GM12878 (cell line): Measurements from ENCODE around the gene SHROOM4. TPM values are rescaled to one million over a fixed set of nuclear protein-coding genes. Genes with fewer than 3 reads are reported as not detected.
A peak's percentile ranks its signal among the peaks of the same experiment; 100 is the strongest.

ENCODE experiments used
- ATAC-seq: fragments of 200-7000 bp; cut with Tn5 transposase; 3 replicates; pipeline ENCODE4 v1.9.1; 2020; ENCODE audit warnings: mild to moderate bottlenecking, moderate library complexity
- BruUV-seq: library from RNA; stranded (reverse); fragments of 400-500 nt; replicated peaks from 2 replicates; lab custom pipeline; 2021; lab: Mats Ljungman, UMichigan
- CTCF ChIA-PET: fragments of 300-600 bp; sonication (Branson Sonifier 250); formaldehyde crosslinking; extraction: SDS; loops from one replicate; lab custom pipeline; 2021; ENCODE audit warnings: inconsistent platforms; lab: Yijun Ruan, JAX
- POLR2A ChIA-PET: fragments of 350-600 bp; formaldehyde crosslinking; extraction: SDS; loops from one replicate; lab custom pipeline; 2021; ENCODE audit warnings: inconsistent platforms; lab: Charles Lee
- RAD21 ChIA-PET: fragments of 300-600 bp; sonication (Branson Sonifier 250); formaldehyde crosslinking; loops from one replicate; lab custom pipeline; 2023; ENCODE audit warnings: antibody characterized with exemption; ENCODE audit not compliant: unreplicated experiment; lab: Charles Lee
- SMC1A ChIA-PET: fragments of 300-600 bp; sonication (Branson Sonifier 250); formaldehyde crosslinking; loops from one replicate; lab custom pipeline; 2023; ENCODE audit not compliant: unreplicated experiment, uncharacterized antibody; lab: Charles Lee
- DNase-seq: peaks from one replicate; pipeline ENCODE4 v3.0.0-alpha.2; 2011; ENCODE audit warnings: low read depth, low spot score
- FAIRE-seq: peaks from 3 replicates; lab custom pipeline; 2011; peaks lifted over from hg19 to GRCh38; lab: Jason Lieb, UNC
- H2AFZ ChIP-seq: 2 replicates; pipeline ENCODE4 v1.6.0; 2011; ENCODE audit warnings: low read depth, low read length, control low read depth; ENCODE audit not compliant: control insufficient read depth
- H3K27ac ChIP-seq: 2 replicates; pipeline ENCODE4 v1.5.1; 2011; ENCODE audit warnings: control low read depth; ENCODE audit not compliant: control insufficient read depth, insufficient read depth
- H3K27me3 ChIP-seq, 2 experiments: replicated peaks in 1 of 2; 2 replicates each; pipeline versions ENCODE4 v1.6.0 to v1.6.1; 2011; ENCODE audit warnings: low read length in 1 of 2; ENCODE audit not compliant: control insufficient read depth in 2 of 2, insufficient read depth in 2 of 2
- H3K36me3 ChIP-seq, 2 experiments: 2 replicates each; pipeline ENCODE4 v1.5.1; 2011; ENCODE audit warnings: low read length in 1 of 2; ENCODE audit not compliant: control insufficient read depth in 2 of 2, insufficient read depth in 2 of 2
- H3K4me1 ChIP-seq: 2 replicates; pipeline ENCODE4 v1.6.1; 2011; ENCODE audit warnings: mild to moderate bottlenecking, low read length, moderate library complexity, mixed read lengths; ENCODE audit not compliant: control insufficient read depth, insufficient read depth
- H3K4me2 ChIP-seq: 2 replicates; pipeline ENCODE4 v1.6.0; 2011; ENCODE audit warnings: control low read depth; ENCODE audit not compliant: control insufficient read depth, insufficient read depth
- H3K4me3 ChIP-seq: fragments of 200-600 bp; sonication (generic); 2 replicates; pipeline ENCODE4 v1.5.1; 2016
- H3K79me2 ChIP-seq: 2 replicates; pipeline ENCODE4 v1.6.0; 2011; ENCODE audit warnings: low read length; ENCODE audit not compliant: control insufficient read depth, insufficient read depth
- H3K9ac ChIP-seq: 2 replicates; pipeline ENCODE4 v1.8.0; 2011; ENCODE audit warnings: low read length, control low read depth, mixed read lengths; ENCODE audit not compliant: control insufficient read depth, insufficient read depth
- H3K9me3 ChIP-seq: replicated peaks from 3 replicates; pipeline ENCODE4 v1.5.1; 2011; ENCODE audit warnings: mild to moderate bottlenecking, low read length; ENCODE audit not compliant: control insufficient read depth, insufficient read depth
- H4K20me1 ChIP-seq: 2 replicates; pipeline ENCODE4 v1.6.0; 2011; ENCODE audit not compliant: control insufficient read depth, insufficient read depth
- BACH1 ChIP-seq: fragments of 450-650 bp; IDR thresholded peaks from 2 replicates; pipeline ENCODE4 v1.6.1; 2017; ENCODE audit warnings: mild to moderate bottlenecking, borderline replicate concordance
- BMI1 ChIP-seq: fragments of 450-650 bp; IDR thresholded peaks from 2 replicates; pipeline ENCODE4 v1.6.1; 2016; ENCODE audit warnings: mild to moderate bottlenecking, moderate library complexity, borderline replicate concordance
- CEBPB ChIP-seq, 2 experiments: fragments of 150-350 bp in 1 of 2; IDR thresholded peaks; 2 replicates each; pipeline ENCODE4 v1.6.1; 2012 to 2014; ENCODE audit warnings: low read depth in 2 of 2, low read length in 2 of 2, borderline replicate concordance in 1 of 2, inconsistent platforms in 1 of 2
- MEF2B ChIP-seq: fragments of 450-650 bp; IDR thresholded peaks from 2 replicates; pipeline ENCODE4 v1.6.1; 2018; ENCODE audit warnings: mild to moderate bottlenecking, moderate library complexity; ENCODE audit not compliant: partially characterized antibody, poor library complexity, severe bottlenecking
- NFIC ChIP-seq: IDR thresholded peaks from 2 replicates; pipeline ENCODE4 v1.6.1; 2012; ENCODE audit warnings: low read depth, mild to moderate bottlenecking, inconsistent platforms, low read length, moderate library complexity
- SUZ12 ChIP-seq: fragments of 200-600 bp; sonication (generic); IDR thresholded peaks from one replicate; pipeline ENCODE4 v1.6.1; 2018; ENCODE audit warnings: antibody characterized with exemption, mild to moderate bottlenecking; ENCODE audit not compliant: unreplicated experiment
- ZBED1 ChIP-seq: IDR thresholded peaks from 2 replicates; pipeline ENCODE4 v1.6.1; 2016; ENCODE audit warnings: borderline replicate concordance
- WGBS: methylation state at CpG from one replicate; pipeline ENCODE4 v1.1.6; 2016; ENCODE audit warnings: low lambda C conversion rate; ENCODE audit not compliant: insufficient replicate concordance, insufficient coverage; ENCODE audit errors: missing lambda C conversion rate; 5-methylcytosine and 5-hydroxymethylcytosine counted together
- in situ Hi-C: fragments of 300-500 bp; cut with MboI; formaldehyde crosslinking; loops from 9 replicates; pipeline ENCODE4 v1.14.3; 2018; ENCODE audit warnings: mixed read lengths
- intact Hi-C: fragments of 100-400 bp; cut with micrococcal nuclease; formaldehyde crosslinking; loops from one replicate; pipeline ENCODE4 v1.14.2; 2022; ENCODE audit not compliant: unreplicated experiment
- polyA plus RNA-seq, 11 experiments: library from polyadenylated mRNA; depleted of rRNA in 4 of 11; unstranded in 6 of 11; stranded (reverse) in 5 of 11; fragments of >200 nt; fragmentation: Nextera tagmentation in 4 of 11; fragmentation: Illumina TruSeq in 1 of 11; extraction: Ambion mirVana in 4 of 11; extraction: Trizol in 1 of 11; gene quantifications; 1 replicate in 1 of 11; 2 replicates in 10 of 11; pipeline versions ENCODE4 v1.2.1 to v1.2.3, GENCODE V29; 2011 to 2016; ENCODE audit warnings: inconsistent platforms in 2 of 11, missing spikeins in 2 of 11, low read depth in 1 of 11
- total RNA-seq, 4 experiments: library from RNA; depleted of rRNA in 3 of 4; stranded (reverse); fragments of >200 nt in 3 of 4; fragmentation: Illumina TruSeq in 1 of 4; extraction: Trizol in 1 of 4; gene quantifications; 2 replicates each; pipeline versions ENCODE4 v1.2.1 to v1.2.3, GENCODE V29; 2013 to 2021
- TF ChIP-seq, protein P1 (sequence below): fragments of 150-350 bp; IDR thresholded peaks from 2 replicates; pipeline ENCODE4 v1.6.1; 2016; ENCODE audit warnings: low read depth, low read length
- TF ChIP-seq, protein P2 (sequence below): fragments of 450-650 bp; IDR thresholded peaks from 2 replicates; pipeline ENCODE4 v1.6.1; 2017; ENCODE audit warnings: low read depth, mild to moderate bottlenecking, moderate library complexity
- TF ChIP-seq, protein P3 (sequence below): fragments of 450-650 bp; IDR thresholded peaks from 2 replicates; pipeline ENCODE4 v1.6.1; 2016; ENCODE audit warnings: mild to moderate bottlenecking

Gene SHROOM4
- total and polyA plus RNA-seq, 10 of the 15 experiments (the other 5 are each of a cell fraction or from before 2014, with no cell fraction given), result 0.01 to 0.03 TPM; not detected in 8

DNA sequence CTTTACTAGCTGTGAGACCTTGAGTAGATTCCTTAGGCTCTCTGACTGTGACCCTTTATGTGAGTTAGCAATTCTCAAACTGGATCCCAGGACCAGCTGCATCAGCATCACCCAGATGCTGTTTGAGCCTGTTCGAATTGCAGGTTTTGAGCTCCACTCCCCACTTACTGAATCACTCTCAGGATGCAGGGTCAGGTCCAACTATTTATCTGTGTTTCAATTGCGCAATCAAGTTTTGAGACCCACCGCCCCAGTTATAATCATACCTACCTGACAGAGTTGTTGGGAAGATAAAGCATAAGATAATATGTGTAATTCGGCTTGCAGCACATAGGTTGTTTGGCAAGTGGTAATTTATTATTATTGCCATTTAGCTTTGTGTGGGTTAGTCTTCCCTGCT, 187.6 kb downstream of the SHROOM4 start (continued):
- TF ChIP-seq, protein P1, sequence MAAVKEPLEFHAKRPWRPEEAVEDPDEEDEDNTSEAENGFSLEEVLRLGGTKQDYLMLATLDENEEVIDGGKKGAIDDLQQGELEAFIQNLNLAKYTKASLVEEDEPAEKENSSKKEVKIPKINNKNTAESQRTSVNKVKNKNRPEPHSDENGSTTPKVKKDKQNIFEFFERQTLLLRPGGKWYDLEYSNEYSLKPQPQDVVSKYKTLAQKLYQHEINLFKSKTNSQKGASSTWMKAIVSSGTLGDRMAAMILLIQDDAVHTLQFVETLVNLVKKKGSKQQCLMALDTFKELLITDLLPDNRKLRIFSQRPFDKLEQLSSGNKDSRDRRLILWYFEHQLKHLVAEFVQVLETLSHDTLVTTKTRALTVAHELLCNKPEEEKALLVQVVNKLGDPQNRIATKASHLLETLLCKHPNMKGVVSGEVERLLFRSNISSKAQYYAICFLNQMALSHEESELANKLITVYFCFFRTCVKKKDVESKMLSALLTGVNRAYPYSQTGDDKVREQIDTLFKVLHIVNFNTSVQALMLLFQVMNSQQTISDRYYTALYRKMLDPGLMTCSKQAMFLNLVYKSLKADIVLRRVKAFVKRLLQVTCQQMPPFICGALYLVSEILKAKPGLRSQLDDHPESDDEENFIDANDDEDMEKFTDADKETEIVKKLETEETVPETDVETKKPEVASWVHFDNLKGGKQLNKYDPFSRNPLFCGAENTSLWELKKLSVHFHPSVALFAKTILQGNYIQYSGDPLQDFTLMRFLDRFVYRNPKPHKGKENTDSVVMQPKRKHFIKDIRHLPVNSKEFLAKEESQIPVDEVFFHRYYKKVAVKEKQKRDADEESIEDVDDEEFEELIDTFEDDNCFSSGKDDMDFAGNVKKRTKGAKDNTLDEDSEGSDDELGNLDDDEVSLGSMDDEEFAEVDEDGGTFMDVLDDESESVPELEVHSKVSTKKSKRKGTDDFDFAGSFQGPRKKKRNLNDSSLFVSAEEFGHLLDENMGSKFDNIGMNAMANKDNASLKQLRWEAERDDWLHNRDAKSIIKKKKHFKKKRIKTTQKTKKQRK, result no peak

DNA sequence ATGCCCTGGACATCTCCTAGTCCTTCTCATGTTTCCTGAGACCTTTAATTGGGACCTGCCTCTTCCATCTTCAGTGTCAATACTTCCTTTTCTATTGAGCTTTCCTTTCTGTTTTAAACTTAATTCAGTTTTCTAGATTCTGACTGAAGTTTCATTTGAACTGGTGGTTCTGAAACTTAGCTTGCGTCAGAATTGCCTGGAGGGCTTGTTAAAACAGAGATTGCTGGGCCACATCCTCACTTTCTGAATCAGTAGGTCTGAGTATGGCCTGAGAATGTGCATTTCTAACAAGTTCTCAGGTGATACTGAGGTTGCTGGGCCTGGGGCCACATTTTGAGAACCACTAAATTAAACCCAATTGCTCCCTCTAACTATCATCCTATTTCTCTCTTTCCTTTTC, 191.2 kb downstream of the SHROOM4 start:
- H4K20me1 ChIP-seq, result no peaks in the 10 kb centered on the region
- 0% methylated on average over 1 of the region's 1 CpG for WGBS
- H3K9me3 ChIP-seq, result no peaks in the 10 kb centered on the region
- H3K4me2 ChIP-seq, result no peak overlapping the region
- FAIRE-seq (no peak), ATAC-seq (peak; percentile 67), DNase-seq (no peak)
- no peak overlapping the region for H3K4me3 ChIP-seq
- CTCF ChIA-PET, result no interaction called here
- RAD21 ChIA-PET, result no interaction called here
- POLR2A ChIA-PET, result no interaction called here
- no TSS peak for BruUV-seq
- in situ Hi-C loops, result no loop called here
- intact Hi-C loops, result no loop called here
- no peaks in the 10 kb centered on the region for H3K79me2 ChIP-seq
- no peak overlapping the region for H3K27ac ChIP-seq
- no peaks in the 10 kb centered on the region for H3K27me3 ChIP-seq
- SMC1A ChIA-PET, result interaction anchor here (0.6 kb wide), 1 partner anchor 213 kb away, joined by 3 read pairs; no protein-coding TSS in a partner anchor
- H3K4me1 ChIP-seq, result no peaks in the 10 kb centered on the region
- no peaks in the 10 kb centered on the region for H3K36me3 ChIP-seq
- no peak overlapping the region for H3K9ac ChIP-seq
- TF ChIP-seq MEF2B, result no peak
- no peak for TF ChIP-seq NFIC
- no peak for TF ChIP-seq BMI1
- TF ChIP-seq CEBPB (IDR thresholded peaks at IDR 0.05; ENCODE audit: borderline replicate concordance in 1 of 2, low read depth in 2 of 2, low read length in 2 of 2), result no peak
- no peak for TF ChIP-seq ZBED1
- TF ChIP-seq, protein P2, sequence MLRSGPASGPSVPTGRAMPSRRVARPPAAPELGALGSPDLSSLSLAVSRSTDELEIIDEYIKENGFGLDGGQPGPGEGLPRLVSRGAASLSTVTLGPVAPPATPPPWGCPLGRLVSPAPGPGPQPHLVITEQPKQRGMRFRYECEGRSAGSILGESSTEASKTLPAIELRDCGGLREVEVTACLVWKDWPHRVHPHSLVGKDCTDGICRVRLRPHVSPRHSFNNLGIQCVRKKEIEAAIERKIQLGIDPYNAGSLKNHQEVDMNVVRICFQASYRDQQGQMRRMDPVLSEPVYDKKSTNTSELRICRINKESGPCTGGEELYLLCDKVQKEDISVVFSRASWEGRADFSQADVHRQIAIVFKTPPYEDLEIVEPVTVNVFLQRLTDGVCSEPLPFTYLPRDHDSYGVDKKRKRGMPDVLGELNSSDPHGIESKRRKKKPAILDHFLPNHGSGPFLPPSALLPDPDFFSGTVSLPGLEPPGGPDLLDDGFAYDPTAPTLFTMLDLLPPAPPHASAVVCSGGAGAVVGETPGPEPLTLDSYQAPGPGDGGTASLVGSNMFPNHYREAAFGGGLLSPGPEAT, result no peak
- TF ChIP-seq SUZ12, result no peak
- no peak for TF ChIP-seq BACH1
- TF ChIP-seq, protein P3, sequence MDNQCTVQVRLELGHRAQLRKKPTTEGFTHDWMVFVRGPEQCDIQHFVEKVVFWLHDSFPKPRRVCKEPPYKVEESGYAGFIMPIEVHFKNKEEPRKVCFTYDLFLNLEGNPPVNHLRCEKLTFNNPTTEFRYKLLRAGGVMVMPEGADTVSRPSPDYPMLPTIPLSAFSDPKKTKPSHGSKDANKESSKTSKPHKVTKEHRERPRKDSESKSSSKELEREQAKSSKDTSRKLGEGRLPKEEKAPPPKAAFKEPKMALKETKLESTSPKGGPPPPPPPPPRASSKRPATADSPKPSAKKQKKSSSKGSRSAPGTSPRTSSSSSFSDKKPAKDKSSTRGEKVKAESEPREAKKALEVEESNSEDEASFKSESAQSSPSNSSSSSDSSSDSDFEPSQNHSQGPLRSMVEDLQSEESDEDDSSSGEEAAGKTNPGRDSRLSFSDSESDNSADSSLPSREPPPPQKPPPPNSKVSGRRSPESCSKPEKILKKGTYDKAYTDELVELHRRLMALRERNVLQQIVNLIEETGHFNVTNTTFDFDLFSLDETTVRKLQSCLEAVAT, result no peak
- no peak overlapping the region for H2AFZ ChIP-seq
